ENCODE results near the gene DNAJB1.

- TF ChIP-seq CTCF (IDR thresholded peaks at IDR 0.05) (peak; percentile 100), FOXJ3 (CRISPR knock-in tag; IDR thresholded peaks at IDR 0.05; ENCODE audit: borderline replicate concordance) (no peak), NFYB (CRISPR knock-in tag; conservative IDR thresholded peaks at IDR 0.05; ENCODE audit: low read depth) (no peak), ATF3 (CRISPR knock-in tag; conservative IDR thresholded peaks at IDR 0.05) (no peak), ZNF416 (CRISPR knock-in tag; IDR thresholded peaks at IDR 0.05) (peak; percentile 21; the same call in 1 of the 2 replicates), ZMAT4 (CRISPR knock-in tag; IDR thresholded peaks at IDR 0.05) (no peak), TCF7 (CRISPR knock-in tag; IDR thresholded peaks at IDR 0.05; ENCODE audit: low read depth) (no peak), E2F1 (CRISPR knock-in tag; IDR thresholded peaks at IDR 0.05) (0 out of 2 replicates have a peak, but pooled peaks have one; percentile 45), NR3C1 (CRISPR knock-in tag; conservative IDR thresholded peaks at IDR 0.05; ENCODE audit: low read depth) (no peak), CREM (CRISPR knock-in tag; IDR thresholded peaks at IDR 0.05) (peak; percentile 66; the same call in 1 of the 2 replicates), E2F5 (CRISPR knock-in tag; IDR thresholded peaks at IDR 0.05) (peak; percentile 90)
- TF ChIP-seq, protein P1, sequence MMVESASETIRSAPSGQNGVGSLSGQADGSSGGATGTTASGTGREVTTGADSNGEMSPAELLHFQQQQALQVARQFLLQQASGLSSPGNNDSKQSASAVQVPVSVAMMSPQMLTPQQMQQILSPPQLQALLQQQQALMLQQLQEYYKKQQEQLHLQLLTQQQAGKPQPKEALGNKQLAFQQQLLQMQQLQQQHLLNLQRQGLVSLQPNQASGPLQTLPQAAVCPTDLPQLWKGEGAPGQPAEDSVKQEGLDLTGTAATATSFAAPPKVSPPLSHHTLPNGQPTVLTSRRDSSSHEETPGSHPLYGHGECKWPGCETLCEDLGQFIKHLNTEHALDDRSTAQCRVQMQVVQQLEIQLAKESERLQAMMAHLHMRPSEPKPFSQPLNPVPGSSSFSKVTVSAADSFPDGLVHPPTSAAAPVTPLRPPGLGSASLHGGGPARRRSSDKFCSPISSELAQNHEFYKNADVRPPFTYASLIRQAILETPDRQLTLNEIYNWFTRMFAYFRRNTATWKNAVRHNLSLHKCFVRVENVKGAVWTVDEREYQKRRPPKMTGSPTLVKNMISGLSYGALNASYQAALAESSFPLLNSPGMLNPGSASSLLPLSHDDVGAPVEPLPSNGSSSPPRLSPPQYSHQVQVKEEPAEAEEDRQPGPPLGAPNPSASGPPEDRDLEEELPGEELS (CRISPR knock-in tag; IDR thresholded peaks at IDR 0.05), result no peak
- TF ChIP-seq, protein P2, sequence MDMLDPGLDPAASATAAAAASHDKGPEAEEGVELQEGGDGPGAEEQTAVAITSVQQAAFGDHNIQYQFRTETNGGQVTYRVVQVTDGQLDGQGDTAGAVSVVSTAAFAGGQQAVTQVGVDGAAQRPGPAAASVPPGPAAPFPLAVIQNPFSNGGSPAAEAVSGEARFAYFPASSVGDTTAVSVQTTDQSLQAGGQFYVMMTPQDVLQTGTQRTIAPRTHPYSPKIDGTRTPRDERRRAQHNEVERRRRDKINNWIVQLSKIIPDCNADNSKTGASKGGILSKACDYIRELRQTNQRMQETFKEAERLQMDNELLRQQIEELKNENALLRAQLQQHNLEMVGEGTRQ (CRISPR knock-in tag; IDR thresholded peaks at IDR 0.05), result no peak; the same call in none of the 2 replicates
Observed at GRCh38 chr19:14472202-14472938, 45.8 kb downstream of the DNAJB1 start.

All from WTC11 (cell line).